HepG2 (cell line): ENCODE data around the gene NOXA1. TPM values are rescaled to one million over a fixed set of nuclear protein-coding genes. Genes with fewer than 3 reads are reported as not detected.

ENCODE experiments used
- ATAC-seq: fragments of 200-7000 bp; cut with Tn5 transposase; 3 replicates; pipeline ENCODE4 v1.9.1; 2020; ENCODE audit warnings: mild to moderate bottlenecking, moderate library complexity
- BruUV-seq: library from RNA; stranded (reverse); fragments of 400-500 nt; replicated peaks from 2 replicates; lab custom pipeline; 2021; lab: Mats Ljungman, UMichigan
- CTCF ChIA-PET: fragments of 300-600 bp; formaldehyde crosslinking; extraction: SDS; loops from one replicate; lab custom pipeline; 2021; ENCODE audit warnings: low total read pairs, inconsistent platforms, low intra/inter-chr PET ratio; lab: Yijun Ruan, JAX
- POLR2A ChIA-PET: fragments of 350-600 bp; sonication (Branson Sonifier 250); formaldehyde crosslinking; loops from one replicate; lab custom pipeline; 2020; ENCODE audit warnings: antibody characterized with exemption, inconsistent platforms; lab: Yijun Ruan, JAX
- DNase-seq: peaks from one replicate; pipeline ENCODE4 v3.0.0-alpha.2; 2015; ENCODE audit warnings: low spot score
- FAIRE-seq: peaks from 3 replicates; lab custom pipeline; 2011; peaks lifted over from hg19 to GRCh38; lab: Jason Lieb, UNC
- H2AFZ ChIP-seq: one replicate; pipeline ENCODE4 v1.6.1; 2011; ENCODE audit warnings: low read length, inconsistent platforms
- H3K27ac ChIP-seq: fragments of 300-600 bp; 3 replicates; pipeline ENCODE4 v1.8.0; 2011; ENCODE audit warnings: mixed run types, mild to moderate bottlenecking, mixed read lengths, low read length, inconsistent platforms; ENCODE audit not compliant: insufficient read depth; ENCODE audit errors: extremely low read length
- H3K27me3 ChIP-seq, 2 experiments: fragments of 200-600 bp in 1 of 2; 2 replicates in 1 of 2; 3 replicates in 1 of 2; pipeline versions ENCODE4 v1.6.0 to v1.8.0; 2011; ENCODE audit warnings: low read length in 2 of 2, mild to moderate bottlenecking in 2 of 2, moderate library complexity in 2 of 2, inconsistent platforms in 1 of 2; ENCODE audit not compliant: insufficient read depth in 2 of 2, control insufficient read depth in 1 of 2
- H3K36me3 ChIP-seq, 2 experiments: fragments of 200-600 bp in 1 of 2; replicated peaks in 1 of 2; 2 replicates in 1 of 2; 3 replicates in 1 of 2; pipeline versions ENCODE4 v1.5.1 to v1.8.0; 2011; ENCODE audit warnings: low read length in 2 of 2, inconsistent platforms in 1 of 2; ENCODE audit not compliant: insufficient read depth in 2 of 2, control insufficient read depth in 1 of 2
- H3K4me1 ChIP-seq: 2 replicates; pipeline ENCODE4 v1.5.1; 2012; ENCODE audit warnings: low read length, inconsistent platforms; ENCODE audit not compliant: insufficient read depth
- H3K4me2 ChIP-seq: 2 replicates; pipeline ENCODE4 v1.6.0; 2011; ENCODE audit warnings: low read depth, low read length, inconsistent platforms
- H3K4me3 ChIP-seq, 3 experiments: fragments of 200-600 bp in 1 of 3; sonication (generic), shearing (Covaris generic) in 1 of 3; replicated peaks in 1 of 3; 2 replicates each; pipeline ENCODE4 v1.5.1; 2011 to 2016; ENCODE audit warnings: low read length in 3 of 3, inconsistent platforms in 2 of 3, low read depth in 2 of 3, mild to moderate bottlenecking in 2 of 3, control low read depth in 1 of 3, mixed read lengths in 1 of 3; ENCODE audit not compliant: insufficient read depth in 1 of 3
- H3K79me2 ChIP-seq: one replicate; pipeline ENCODE4 v1.6.1; 2011; ENCODE audit warnings: low read length, inconsistent platforms; ENCODE audit not compliant: insufficient read depth
- H3K9ac ChIP-seq: 2 replicates; pipeline ENCODE4 v1.6.0; 2011; ENCODE audit warnings: mild to moderate bottlenecking, low read depth, low read length, inconsistent platforms; ENCODE audit not compliant: insufficient read depth
- H3K9me3 ChIP-seq: 2 replicates; pipeline ENCODE4 v1.5.1; 2012; ENCODE audit warnings: mild to moderate bottlenecking, low read length
- H4K20me1 ChIP-seq: 2 replicates; pipeline ENCODE4 v1.6.0; 2011; ENCODE audit warnings: inconsistent platforms, mild to moderate bottlenecking, low read length, moderate library complexity; ENCODE audit not compliant: insufficient read depth
- AHR ChIP-seq: IDR thresholded peaks from 2 replicates; pipeline ENCODE4 v1.6.1; 2018; ENCODE audit warnings: missing genetic modification reagents, missing compliant biosample characterization
- FOXA3 ChIP-seq: IDR thresholded peaks from 2 replicates; pipeline ENCODE4 v1.6.1; 2016; ENCODE audit warnings: missing genetic modification reagents, missing compliant biosample characterization
- FOXK1 ChIP-seq: sonication (generic); formaldehyde crosslinking; IDR thresholded peaks from 2 replicates; pipeline ENCODE4 v1.4.0; 2020; ENCODE audit warnings: low read depth, missing genetic modification reagents, borderline replicate concordance
- HNF4A ChIP-seq: sonication (generic); formaldehyde crosslinking; IDR thresholded peaks from 2 replicates; pipeline ENCODE4 v1.4.0; 2020; ENCODE audit warnings: missing genetic modification reagents
- HNF4G ChIP-seq, 2 experiments: sonication (generic) in 1 of 2; formaldehyde crosslinking in 1 of 2; IDR thresholded peaks; 2 replicates each; pipeline versions ENCODE4 v1.4.0 to v1.6.1; 2011 to 2020; ENCODE audit warnings: borderline replicate concordance in 2 of 2, low read depth in 2 of 2, mild to moderate bottlenecking in 2 of 2, low read length in 1 of 2, missing genetic modification reagents in 1 of 2, moderate library complexity in 1 of 2
- RBM39 ChIP-seq: fragments of 200-400 bp; formaldehyde crosslinking; IDR thresholded peaks from one replicate; pipeline ENCODE4 v1.6.1; 2018; ENCODE audit warnings: antibody characterized with exemption, mild to moderate bottlenecking, low read depth, low read length; ENCODE audit not compliant: poor library complexity, severe bottlenecking
- SAP130 ChIP-seq: IDR thresholded peaks from 2 replicates; pipeline ENCODE4 v1.6.1; 2016; ENCODE audit warnings: low read depth
- ZNF235 ChIP-seq: sonication (generic); formaldehyde crosslinking; IDR thresholded peaks from 2 replicates; pipeline ENCODE4 v1.8.1; 2023; ENCODE audit warnings: mild to moderate bottlenecking, missing genetic modification reagents, borderline replicate concordance
- ZNF564 ChIP-seq: sonication (generic); formaldehyde crosslinking; IDR thresholded peaks from 2 replicates; pipeline ENCODE4 v1.8.1; 2023; ENCODE audit warnings: mild to moderate bottlenecking, missing genetic modification reagents
- ZNF607 ChIP-seq: sonication (generic); formaldehyde crosslinking; IDR thresholded peaks from 2 replicates; pipeline ENCODE4 v1.5.1; 2020; ENCODE audit warnings: missing genetic modification reagents, mild to moderate bottlenecking, borderline replicate concordance
- ZNF773 ChIP-seq: sonication (generic); formaldehyde crosslinking; IDR thresholded peaks from 2 replicates; pipeline ENCODE4 v1.4.0; 2020; ENCODE audit warnings: missing genetic modification reagents, borderline replicate concordance
- ZNF780A ChIP-seq: sonication (generic); formaldehyde crosslinking; IDR thresholded peaks from 2 replicates; pipeline ENCODE4 v1.8.0; 2022; ENCODE audit warnings: mild to moderate bottlenecking, missing genetic modification reagents, moderate library complexity
- WGBS: methylation state at CpG from one replicate; pipeline ENCODE4 v1.1.6; 2017; ENCODE audit warnings: low lambda C conversion rate; 5-methylcytosine and 5-hydroxymethylcytosine counted together
- in situ Hi-C: cut with HindIII; loops from 2 replicates; pipeline ENCODE4 v1.10.0; 2017; ENCODE audit warnings: low pct_unique_long_range_greater_than_20kb; ENCODE audit not compliant: extremely low pct_ligation_motif_present
- intact Hi-C: fragments of 100-400 bp; cut with micrococcal nuclease; formaldehyde crosslinking; loops from one replicate; pipeline ENCODE4 v1.10.0; 2022; ENCODE audit not compliant: unreplicated experiment
- polyA plus RNA-seq, 8 experiments: library from polyadenylated mRNA; depleted of rRNA in 3 of 8; stranded (reverse) in 7 of 8; unstranded in 1 of 8; fragments of >200 nt; fragmentation: Illumina TruSeq in 4 of 8; extraction: Trizol in 4 of 8; gene quantifications; 2 replicates each; pipeline versions ENCODE4 v1.2.1 to v1.2.3, GENCODE V29; 2011 to 2016; ENCODE audit warnings: low read depth in 4 of 8, missing spikeins in 1 of 8, mixed read lengths in 1 of 8; ENCODE audit not compliant: insufficient read depth in 1 of 8
- total RNA-seq, 5 experiments: library from RNA; depleted of rRNA; stranded (reverse); fragments of >200 nt; fragmentation: Illumina TruSeq; extraction: Trizol; gene quantifications; 2 replicates each; pipeline ENCODE4 v1.2.3, GENCODE V29; 2016; ENCODE audit warnings: low read depth in 1 of 5
- TF ChIP-seq, protein P1 (sequence below): sonication (generic); formaldehyde crosslinking; IDR thresholded peaks from 2 replicates; pipeline ENCODE4 v1.4.0; 2020; ENCODE audit warnings: missing genetic modification reagents
- TF ChIP-seq, protein P2 (sequence below): sonication (generic); formaldehyde crosslinking; IDR thresholded peaks from 2 replicates; pipeline ENCODE4 v1.8.1; 2023; ENCODE audit warnings: mild to moderate bottlenecking, missing genetic modification reagents, borderline replicate concordance
- TF ChIP-seq, protein P3 (sequence below): sonication (generic); formaldehyde crosslinking; IDR thresholded peaks from 2 replicates; pipeline ENCODE4 v1.5.0; 2020; ENCODE audit warnings: mild to moderate bottlenecking, missing genetic modification reagents

NOXA1 gene
- total and polyA plus RNA-seq, 2 of the 13 experiments (the other 11 are each of a cell fraction or from before 2014, with no cell fraction given) = 0.78 to 1.2 TPM

DNA sequence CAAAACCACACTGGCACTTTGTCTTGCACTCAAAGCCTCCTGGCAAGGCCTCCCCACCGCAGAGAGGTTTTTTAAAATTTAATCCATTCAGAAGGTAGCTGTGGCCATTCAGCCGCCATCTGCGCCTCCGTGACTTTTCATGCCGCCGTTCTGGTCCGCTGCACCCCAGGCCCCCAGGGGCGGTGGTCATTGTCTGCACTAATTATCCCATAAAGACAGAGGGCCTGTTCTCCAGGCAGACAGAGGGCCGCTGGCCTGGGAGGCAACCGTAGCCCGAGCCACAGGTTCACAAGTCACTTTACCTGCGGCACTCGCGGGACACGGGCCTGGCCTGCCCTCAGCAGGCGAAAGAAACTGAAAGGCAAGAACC lies 49.6 kb upstream of the NOXA1 start (continued):
- TF ChIP-seq, protein P1, sequence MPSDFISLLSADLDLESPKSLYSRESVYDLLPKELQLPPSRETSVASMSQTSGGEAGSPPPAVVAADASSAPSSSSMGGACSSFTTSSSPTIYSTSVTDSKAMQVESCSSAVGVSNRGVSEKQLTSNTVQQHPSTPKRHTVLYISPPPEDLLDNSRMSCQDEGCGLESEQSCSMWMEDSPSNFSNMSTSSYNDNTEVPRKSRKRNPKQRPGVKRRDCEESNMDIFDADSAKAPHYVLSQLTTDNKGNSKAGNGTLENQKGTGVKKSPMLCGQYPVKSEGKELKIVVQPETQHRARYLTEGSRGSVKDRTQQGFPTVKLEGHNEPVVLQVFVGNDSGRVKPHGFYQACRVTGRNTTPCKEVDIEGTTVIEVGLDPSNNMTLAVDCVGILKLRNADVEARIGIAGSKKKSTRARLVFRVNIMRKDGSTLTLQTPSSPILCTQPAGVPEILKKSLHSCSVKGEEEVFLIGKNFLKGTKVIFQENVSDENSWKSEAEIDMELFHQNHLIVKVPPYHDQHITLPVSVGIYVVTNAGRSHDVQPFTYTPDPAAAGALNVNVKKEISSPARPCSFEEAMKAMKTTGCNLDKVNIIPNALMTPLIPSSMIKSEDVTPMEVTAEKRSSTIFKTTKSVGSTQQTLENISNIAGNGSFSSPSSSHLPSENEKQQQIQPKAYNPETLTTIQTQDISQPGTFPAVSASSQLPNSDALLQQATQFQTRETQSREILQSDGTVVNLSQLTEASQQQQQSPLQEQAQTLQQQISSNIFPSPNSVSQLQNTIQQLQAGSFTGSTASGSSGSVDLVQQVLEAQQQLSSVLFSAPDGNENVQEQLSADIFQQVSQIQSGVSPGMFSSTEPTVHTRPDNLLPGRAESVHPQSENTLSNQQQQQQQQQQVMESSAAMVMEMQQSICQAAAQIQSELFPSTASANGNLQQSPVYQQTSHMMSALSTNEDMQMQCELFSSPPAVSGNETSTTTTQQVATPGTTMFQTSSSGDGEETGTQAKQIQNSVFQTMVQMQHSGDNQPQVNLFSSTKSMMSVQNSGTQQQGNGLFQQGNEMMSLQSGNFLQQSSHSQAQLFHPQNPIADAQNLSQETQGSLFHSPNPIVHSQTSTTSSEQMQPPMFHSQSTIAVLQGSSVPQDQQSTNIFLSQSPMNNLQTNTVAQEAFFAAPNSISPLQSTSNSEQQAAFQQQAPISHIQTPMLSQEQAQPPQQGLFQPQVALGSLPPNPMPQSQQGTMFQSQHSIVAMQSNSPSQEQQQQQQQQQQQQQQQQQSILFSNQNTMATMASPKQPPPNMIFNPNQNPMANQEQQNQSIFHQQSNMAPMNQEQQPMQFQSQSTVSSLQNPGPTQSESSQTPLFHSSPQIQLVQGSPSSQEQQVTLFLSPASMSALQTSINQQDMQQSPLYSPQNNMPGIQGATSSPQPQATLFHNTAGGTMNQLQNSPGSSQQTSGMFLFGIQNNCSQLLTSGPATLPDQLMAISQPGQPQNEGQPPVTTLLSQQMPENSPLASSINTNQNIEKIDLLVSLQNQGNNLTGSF = no peak
- TF ChIP-seq RBM39 (no peak), FOXK1 (CRISPR knock-in tag) (no peak)

DNA sequence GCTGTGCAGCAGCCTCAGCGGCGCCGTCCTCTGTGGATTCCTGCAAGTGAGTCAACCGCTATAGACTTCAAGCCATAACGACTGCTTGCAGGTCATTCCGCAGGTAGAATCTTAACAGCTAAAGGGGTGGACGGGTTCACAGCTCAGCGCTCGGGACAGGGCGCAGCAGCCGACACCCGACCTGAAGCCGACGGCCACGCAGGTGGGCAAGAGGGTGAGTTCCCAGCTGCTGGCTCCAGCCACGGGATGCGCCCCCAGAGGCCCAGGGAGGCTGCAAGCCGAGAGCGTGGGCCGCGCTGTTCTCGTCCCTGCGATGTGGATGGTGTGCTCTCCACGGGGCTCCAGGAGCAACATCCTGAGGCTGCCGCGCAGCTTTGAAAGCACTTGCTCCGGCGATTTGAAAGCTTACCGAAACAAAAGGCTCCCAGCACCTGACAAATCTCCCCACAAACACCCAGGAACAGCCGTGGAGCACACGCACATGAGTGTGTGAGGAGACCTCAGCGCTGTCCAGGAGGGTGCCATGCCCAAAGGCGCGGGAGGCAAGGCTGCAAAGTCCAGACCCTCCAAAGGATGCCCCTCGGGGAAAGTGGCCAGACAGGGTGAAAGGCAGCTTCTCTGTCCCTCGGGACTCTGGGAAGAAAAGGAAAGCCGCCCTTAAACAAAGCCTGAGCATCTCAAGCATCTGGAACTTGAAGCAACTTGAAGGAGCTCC lies 48.9 kb upstream of the NOXA1 start:
- ChIA-PET CTCF (no interaction called here), POLR2A (interaction anchor here (1.2 kb wide), 1 partner anchor 49 kb away, joined by 3 read pairs; the partner anchor contains the start of genes EXD3 and NOXA1)
- Histone ChIP-seq H3K4me2 (no peak overlapping the region), H3K36me3 (no peaks in the 10 kb centered on the region), H4K20me1 (no peaks in the 10 kb centered on the region), H3K9ac (no peak overlapping the region), H3K4me3 (no peak overlapping the region), H3K4me1 (peaks cover 8% of the 10 kb centered on the region; the same call in 1 of the 2 replicates), H2AFZ (no peak overlapping the region), H3K79me2 (no peaks in the 10 kb centered on the region), H3K9me3 (no peaks in the 10 kb centered on the region), H3K27me3 (peaks cover 3 to 7% of the 10 kb centered on the region in 2 experiments; a peak in 2 of 5 replicates), H3K27ac (no peak overlapping the region)
- ATAC-seq = no peak
- DNase-seq = no peak
- no TSS peak for BruUV-seq
- WGBS = 75% methylated on average over 26 of the region's 37 CpGs
- no peak for FAIRE-seq
- in situ Hi-C loops = no loop called here
- intact Hi-C loops = no loop called here
- no peak for TF ChIP-seq ZNF773 (CRISPR knock-in tag)
- no peak for TF ChIP-seq HNF4A (CRISPR knock-in tag)
- no peak for TF ChIP-seq HNF4G (IDR thresholded peaks at IDR 0.05; ENCODE audit: borderline replicate concordance, low read depth, low read length)
- no peak for TF ChIP-seq HNF4G (CRISPR knock-in tag; IDR thresholded peaks at IDR 0.05; ENCODE audit: borderline replicate concordance, low read depth)
- no peak for TF ChIP-seq ZNF235 (CRISPR knock-in tag)
- TF ChIP-seq, protein P2, sequence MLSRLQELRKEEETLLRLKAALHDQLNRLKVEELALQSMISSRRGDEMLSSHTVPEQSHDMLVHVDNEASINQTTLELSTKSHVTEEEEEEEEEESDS = no peak
- no peak for TF ChIP-seq ZNF780A (CRISPR knock-in tag)
- TF ChIP-seq, protein P3, sequence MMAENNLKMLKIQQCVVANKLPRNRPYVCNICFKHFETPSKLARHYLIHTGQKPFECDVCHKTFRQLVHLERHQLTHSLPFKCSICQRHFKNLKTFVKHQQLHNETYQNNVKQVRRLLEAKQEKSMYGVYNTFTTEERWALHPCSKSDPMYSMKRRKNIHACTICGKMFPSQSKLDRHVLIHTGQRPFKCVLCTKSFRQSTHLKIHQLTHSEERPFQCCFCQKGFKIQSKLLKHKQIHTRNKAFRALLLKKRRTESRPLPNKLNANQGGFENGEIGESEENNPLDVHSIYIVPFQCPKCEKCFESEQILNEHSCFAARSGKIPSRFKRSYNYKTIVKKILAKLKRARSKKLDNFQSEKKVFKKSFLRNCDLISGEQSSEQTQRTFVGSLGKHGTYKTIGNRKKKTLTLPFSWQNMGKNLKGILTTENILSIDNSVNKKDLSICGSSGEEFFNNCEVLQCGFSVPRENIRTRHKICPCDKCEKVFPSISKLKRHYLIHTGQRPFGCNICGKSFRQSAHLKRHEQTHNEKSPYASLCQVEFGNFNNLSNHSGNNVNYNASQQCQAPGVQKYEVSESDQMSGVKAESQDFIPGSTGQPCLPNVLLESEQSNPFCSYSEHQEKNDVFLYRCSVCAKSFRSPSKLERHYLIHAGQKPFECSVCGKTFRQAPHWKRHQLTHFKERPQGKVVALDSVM (CRISPR knock-in tag) = no peak
- TF ChIP-seq ZNF564 = no peak
- no peak for TF ChIP-seq SAP130 (CRISPR knock-in tag)
- no peak for TF ChIP-seq ZNF607 (CRISPR knock-in tag)
- TF ChIP-seq FOXA3 (CRISPR knock-in tag) = no peak
- TF ChIP-seq AHR (CRISPR knock-in tag) = no peak
